Measurements from ENCODE around the gene NINL.
A peak's percentile ranks its signal among the peaks of the same experiment; 100 is the strongest.

The NINL gene

DNA sequence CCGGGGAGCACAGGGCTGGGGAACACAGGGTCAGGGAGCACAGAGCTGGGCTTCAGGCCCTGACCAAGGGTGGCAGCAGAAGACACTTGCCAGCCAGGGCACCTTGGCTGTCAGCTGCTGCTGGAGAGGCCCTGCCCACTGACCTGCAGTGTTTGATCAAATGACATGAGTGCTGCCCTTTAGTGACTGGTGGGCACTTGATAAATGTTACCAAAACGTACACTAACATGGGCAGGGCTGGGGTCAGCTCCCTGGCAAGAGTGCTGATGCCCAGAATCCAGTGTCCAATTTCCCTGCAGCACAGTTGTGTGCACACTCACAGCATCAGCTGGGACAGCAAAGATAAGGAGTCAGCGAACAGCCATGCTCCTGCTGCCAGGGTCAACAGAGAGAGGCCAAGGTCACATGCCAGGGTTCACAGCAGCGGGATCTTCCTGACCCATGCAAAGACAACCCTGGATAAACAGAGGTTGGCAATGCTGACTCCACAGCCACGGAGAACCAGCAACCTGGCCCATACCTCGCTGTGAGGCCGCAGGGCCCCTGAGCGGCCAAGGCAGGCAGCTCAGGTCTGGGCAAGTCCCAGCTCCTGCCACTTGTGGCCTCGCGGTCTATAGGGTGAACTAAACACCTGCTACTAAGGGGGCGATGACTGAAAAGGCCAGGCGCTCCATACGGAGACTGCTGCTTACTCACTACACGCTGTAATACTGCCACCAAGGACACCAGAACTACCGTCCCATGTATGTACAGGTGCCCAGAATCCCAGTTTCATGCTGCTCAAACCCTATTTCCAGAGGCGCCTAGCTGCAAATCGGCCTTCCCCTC, 46.3 kb downstream of the NINL start:
- H3K4me2 ChIP-seq = peak overlapping the region; percentile 9; the same call in 1 of the 2 replicates

GRCh38 chr20:25537890-25538289, 47.4 kb downstream of the NINL start:
- Histone ChIP-seq H3K4me1 (peaks cover 43% of the 10 kb centered on the region), H3K27me3 (no peaks in the 10 kb centered on the region), H4K20me1 (no peaks in the 10 kb centered on the region), H3K36me3 (no peaks in the 10 kb centered on the region), H3K9me3 (0 out of 2 replicates have a peak, but pooled peaks cover 8% of the 10 kb centered on the region), H3K9ac (no peak overlapping the region), H3K4me2 (no peak overlapping the region), H3K27ac (no peak overlapping the region), H3K4me3 (no peak overlapping the region)
- TF ChIP-seq Cebpa-rat (IDR thresholded peaks at IDR 0.05) = no peak

More for the DNA sequence above, 46.3 kb downstream of the NINL start:
- Histone ChIP-seq H3K9me3 (0 out of 2 replicates have a peak, but pooled peaks cover 6% of the 10 kb centered on the region), H3K27ac (0 out of 2 replicates have a peak overlapping the region, but pooled peaks have one; percentile 16), H3K4me3 (no peak overlapping the region), H3K9ac (no peak overlapping the region), H4K20me1 (no peaks in the 10 kb centered on the region), H3K36me3 (no peaks in the 10 kb centered on the region), H3K27me3 (no peaks in the 10 kb centered on the region), H3K4me1 (peaks cover 43% of the 10 kb centered on the region)
- TF ChIP-seq Cebpa-rat (IDR thresholded peaks at IDR 0.05) = no peak

DNA sequence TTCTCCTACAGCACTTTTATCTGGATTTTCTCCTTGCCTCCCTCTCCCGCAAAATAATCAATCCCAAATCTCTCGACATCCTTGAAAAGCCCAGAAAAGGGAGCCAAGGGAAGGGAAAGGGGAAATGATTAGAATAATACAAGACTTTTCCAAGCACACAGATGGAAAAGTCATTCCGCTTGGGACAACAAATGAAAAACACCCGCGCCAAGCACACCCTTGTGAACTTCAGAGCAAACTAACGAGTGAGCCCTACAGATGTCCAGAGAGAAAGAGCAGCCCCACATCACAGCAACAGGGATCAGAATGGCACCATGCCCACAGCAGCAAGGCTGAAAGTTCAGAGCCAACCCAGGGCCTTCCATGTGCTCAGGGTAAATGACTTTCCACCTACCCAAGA, 49.6 kb downstream of the NINL start:
- Histone ChIP-seq H3K4me2 (no peak overlapping the region), H3K4me1 (peaks cover 28% of the 10 kb centered on the region), H3K36me3 (peaks cover 12% of the 10 kb centered on the region), H3K9ac (no peak overlapping the region), H3K4me3 (no peak overlapping the region), H4K20me1 (no peaks in the 10 kb centered on the region), H3K27ac (no peak overlapping the region), H3K27me3 (no peaks in the 10 kb centered on the region), H3K9me3 (peaks cover 28% of the 10 kb centered on the region)
- TF ChIP-seq Cebpa-rat (IDR thresholded peaks at IDR 0.05) = no peak

DNA sequence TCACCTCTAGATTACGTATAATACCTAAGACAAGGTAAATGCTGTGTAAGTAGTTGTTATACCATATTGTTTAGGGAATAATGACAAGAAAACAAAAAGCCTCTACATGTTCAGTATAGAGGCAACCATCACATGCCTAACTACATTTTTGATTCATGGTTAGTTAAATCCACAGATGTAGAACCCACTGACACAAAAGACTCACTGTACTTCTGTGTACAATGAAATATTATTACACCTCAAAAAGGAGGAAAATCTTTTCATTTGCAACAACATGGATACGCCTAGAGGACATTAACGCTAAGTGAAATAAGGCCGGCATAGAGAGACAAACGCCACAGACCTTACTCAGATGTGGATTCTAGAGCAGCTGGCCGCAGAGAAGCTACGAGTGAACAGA, 50.5 kb downstream of the NINL start:
- TF ChIP-seq Cebpa-rat (IDR thresholded peaks at IDR 0.05) = no peak
- Histone ChIP-seq H3K27ac (no peak overlapping the region), H3K27me3 (no peaks in the 10 kb centered on the region), H3K9ac (no peak overlapping the region), H4K20me1 (no peaks in the 10 kb centered on the region), H3K4me3 (no peak overlapping the region), H3K9me3 (peaks cover 37% of the 10 kb centered on the region), H3K4me2 (no peak overlapping the region), H3K4me1 (peaks cover 20% of the 10 kb centered on the region), H3K36me3 (peaks cover 12% of the 10 kb centered on the region)

GRCh38 chr20:25533920-25534700, 51.2 kb downstream of the NINL start:
- H4K20me1 ChIP-seq = no peaks in the 10 kb centered on the region
- H3K4me1 ChIP-seq = peaks cover 13% of the 10 kb centered on the region
- H3K9me3 ChIP-seq = peaks cover 41% of the 10 kb centered on the region
- no peak for TF ChIP-seq Cebpa-rat (IDR thresholded peaks at IDR 0.05)
- H3K9ac ChIP-seq = no peak overlapping the region
- H3K4me2 ChIP-seq = no peak overlapping the region
- H3K27ac ChIP-seq = no peak overlapping the region
- H3K27me3 ChIP-seq = no peaks in the 10 kb centered on the region
- no peak overlapping the region for H3K4me3 ChIP-seq
- H3K36me3 ChIP-seq = peaks cover 12% of the 10 kb centered on the region

- Histone ChIP-seq H3K4me2 (no peak overlapping the region), H3K9me3 (peaks cover 41% of the 10 kb centered on the region), H3K9ac (no peak overlapping the region), H4K20me1 (no peaks in the 10 kb centered on the region), H3K4me1 (peaks cover 9% of the 10 kb centered on the region), H3K36me3 (peaks cover 12% of the 10 kb centered on the region), H3K27me3 (no peaks in the 10 kb centered on the region), H3K4me3 (no peak overlapping the region), H3K27ac (no peak overlapping the region)
- TF ChIP-seq Cebpa-rat (IDR thresholded peaks at IDR 0.05) = no peak
Observed at GRCh38 chr20:25532971-25533391, 52.4 kb downstream of the NINL start.

DNA sequence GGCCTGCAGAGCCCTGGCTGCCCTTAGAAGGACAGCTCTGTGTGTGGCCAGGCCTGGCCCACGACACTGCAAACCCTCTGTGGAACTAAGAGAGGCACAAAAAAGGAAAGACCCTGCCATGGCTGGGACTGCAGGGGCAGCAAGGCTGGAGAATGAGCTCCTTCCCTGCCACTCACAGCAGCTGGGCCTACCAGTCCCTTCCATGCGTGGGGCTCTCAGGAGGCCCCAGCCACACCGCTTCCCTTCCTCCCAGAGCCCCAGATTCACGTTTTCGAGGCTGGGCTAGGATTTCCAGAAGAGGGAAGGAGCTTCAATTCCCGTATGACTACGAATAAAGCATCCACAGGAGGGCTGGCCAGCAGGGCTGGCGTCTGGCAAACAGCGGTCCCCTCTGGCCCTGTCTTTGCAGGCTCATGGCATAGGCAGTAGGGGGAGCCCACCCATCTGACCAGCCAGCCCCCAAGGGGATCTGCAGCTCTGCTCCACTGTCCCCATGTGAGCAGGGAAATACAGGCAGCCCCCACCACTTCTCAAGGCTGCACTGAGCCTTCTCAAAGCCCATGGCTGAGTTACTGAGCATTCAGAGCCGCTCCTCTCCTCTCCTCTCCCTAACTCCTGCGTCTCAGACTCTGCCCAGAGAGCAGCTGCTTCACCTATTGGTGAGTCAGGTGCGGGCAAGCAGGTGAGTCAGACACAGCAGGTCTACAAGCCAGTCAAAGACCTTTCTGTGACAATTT, 53.1 kb downstream of the NINL start:
- Histone ChIP-seq H3K27ac (no peak overlapping the region), H3K27me3 (no peaks in the 10 kb centered on the region), H3K9ac (no peak overlapping the region), H3K4me1 (peaks cover 7% of the 10 kb centered on the region), H3K9me3 (peaks cover 41% of the 10 kb centered on the region), H3K36me3 (peaks cover 12% of the 10 kb centered on the region), H3K4me3 (no peak overlapping the region), H3K4me2 (no peak overlapping the region), H4K20me1 (no peaks in the 10 kb centered on the region)
- no peak for TF ChIP-seq Cebpa-rat (IDR thresholded peaks at IDR 0.05)

DNA sequence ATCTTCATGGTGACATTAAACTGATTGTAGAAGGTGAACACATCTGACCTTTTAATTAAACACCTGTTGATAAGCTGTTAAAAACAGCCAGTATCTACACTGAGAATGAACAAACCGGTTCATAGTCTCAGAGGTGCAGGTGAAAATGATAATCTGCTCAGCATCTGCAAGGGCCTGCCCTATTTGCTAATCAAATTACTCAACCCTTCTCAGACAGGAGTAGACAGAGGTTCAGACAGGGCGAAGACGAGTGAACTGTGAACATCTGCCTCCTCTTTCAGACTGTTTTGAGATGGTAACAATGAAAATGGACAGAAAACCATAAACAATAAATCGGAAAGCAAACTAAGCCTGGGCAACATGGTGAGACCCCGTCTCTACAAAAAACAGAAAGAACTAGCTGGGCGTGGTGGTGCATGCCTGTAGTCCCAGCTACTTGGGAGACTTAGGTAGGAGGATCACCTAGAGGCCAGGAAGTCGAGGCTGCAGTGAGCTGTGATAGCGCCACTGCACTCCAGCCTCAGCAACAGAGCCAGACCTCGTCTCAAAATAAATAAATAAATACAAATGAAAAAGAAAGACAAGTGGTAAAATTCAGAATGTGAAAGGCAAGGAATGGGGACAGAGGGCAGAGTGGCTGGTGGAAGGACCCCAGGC, 55.9 kb downstream of the NINL start:
- H3K4me2 ChIP-seq = no peak overlapping the region
- TF ChIP-seq Cebpa-rat (IDR thresholded peaks at IDR 0.05) = no peak
- H3K27ac ChIP-seq = no peak overlapping the region
- no peaks in the 10 kb centered on the region for H4K20me1 ChIP-seq
- H3K9me3 ChIP-seq = peaks cover 35% of the 10 kb centered on the region
- H3K27me3 ChIP-seq = no peaks in the 10 kb centered on the region
- no peak overlapping the region for H3K4me3 ChIP-seq
- no peaks in the 10 kb centered on the region for H3K4me1 ChIP-seq
- peaks cover 21% of the 10 kb centered on the region for H3K36me3 ChIP-seq
- H3K9ac ChIP-seq = no peak overlapping the region

- H3K9ac ChIP-seq = no peak overlapping the region
- no peaks in the 10 kb centered on the region for H4K20me1 ChIP-seq
- no peak overlapping the region for H3K4me2 ChIP-seq
- H3K4me1 ChIP-seq = no peaks in the 10 kb centered on the region
- no peak overlapping the region for H3K27ac ChIP-seq
- H3K36me3 ChIP-seq = peaks cover 35% of the 10 kb centered on the region
- H3K4me3 ChIP-seq = no peak overlapping the region
- peaks cover 34% of the 10 kb centered on the region for H3K9me3 ChIP-seq
- TF ChIP-seq Cebpa-rat (IDR thresholded peaks at IDR 0.05) = no peak
- H3K27me3 ChIP-seq = no peaks in the 10 kb centered on the region
Observed at GRCh38 chr20:25527949-25528348, 57.4 kb downstream of the NINL start.
